Common myeloid progenitor, CD34-positive (primary cell): ENCODE data around the gene CCDC152.
A peak's percentile ranks its signal among the peaks of the same experiment; 100 is the strongest.

Experiments
- CTCF ChIA-PET: fragments of 350-600 bp; sonication (Branson Sonifier 250); formaldehyde crosslinking; loops from one replicate; lab custom pipeline; 2021; ENCODE audit warnings: antibody characterized with exemption; lab: Charles Lee
- POLR2A ChIA-PET: fragments of 350-600 bp; sonication (Branson Sonifier 250); formaldehyde crosslinking; loops from one replicate; lab custom pipeline; 2021; ENCODE audit warnings: antibody characterized with exemption; lab: Charles Lee
- DNase-seq, 3 donors: peaks; one replicate each; pipeline versions ENCODE4 v3.0.0 to v3.0.0-alpha.2; 2013
- H3K27ac ChIP-seq, 2 experiments: 1 replicate in 1 of 2; 2 replicates in 1 of 2; pipeline ENCODE4 v1.7.0; 2013; ENCODE audit warnings: inconsistent platforms in 2 of 2, low read length in 2 of 2, mild to moderate bottlenecking in 2 of 2, low read depth in 1 of 2, moderate library complexity in 1 of 2; ENCODE audit not compliant: severe bottlenecking in 2 of 2, insufficient read depth in 1 of 2, poor library complexity in 1 of 2
- H3K27me3 ChIP-seq, 5 experiments: replicated peaks in 2 of 5; 1 replicate in 3 of 5; 2 replicates in 2 of 5; pipeline versions ENCODE4 v1.6.1 to v1.7.0; 2013; ENCODE audit warnings: low read length in 4 of 5, mild to moderate bottlenecking in 2 of 5, moderate library complexity in 2 of 5, inconsistent platforms in 1 of 5; ENCODE audit not compliant: insufficient read depth in 5 of 5, control insufficient read depth in 4 of 5
- H3K36me3 ChIP-seq, 4 experiments: 1 replicate in 2 of 4; 2 replicates in 2 of 4; pipeline versions ENCODE4 v1.6.1 to v1.7.0; 2013; ENCODE audit warnings: low read length in 3 of 4, control low read depth in 1 of 4, mild to moderate bottlenecking in 1 of 4; ENCODE audit not compliant: control insufficient read depth in 4 of 4, insufficient read depth in 4 of 4
- H3K4me1 ChIP-seq, 4 experiments: 1 replicate in 3 of 4; 2 replicates in 1 of 4; pipeline versions ENCODE4 v1.6.1 to v1.7.1; 2013; ENCODE audit warnings: low read length in 3 of 4, mild to moderate bottlenecking in 3 of 4, control low read depth in 1 of 4, inconsistent platforms in 1 of 4, moderate library complexity in 1 of 4; ENCODE audit not compliant: control insufficient read depth in 4 of 4, insufficient read depth in 4 of 4; ENCODE audit errors: control extremely low read depth in 1 of 4
- H3K4me3 ChIP-seq, 7 experiments: 1 replicate in 4 of 7; 2 replicates in 3 of 7; pipeline versions ENCODE4 v1.5.1 to v1.7.0; 2013; ENCODE audit warnings: mild to moderate bottlenecking in 7 of 7, low read length in 6 of 7, moderate library complexity in 6 of 7, inconsistent platforms in 2 of 7, low read depth in 2 of 7, control low read depth in 1 of 7; ENCODE audit not compliant: insufficient read depth in 4 of 7, control insufficient read depth in 1 of 7; ENCODE audit errors: extremely low read depth in 1 of 7
- H3K9me3 ChIP-seq, 5 experiments: 1 replicate in 4 of 5; 2 replicates in 1 of 5; pipeline versions ENCODE4 v1.6.1 to v1.7.1; 2013; ENCODE audit warnings: low read length in 4 of 5, mild to moderate bottlenecking in 2 of 5, inconsistent platforms in 1 of 5, low read depth in 1 of 5, moderate library complexity in 1 of 5; ENCODE audit not compliant: control insufficient read depth in 4 of 5, insufficient read depth in 2 of 5; ENCODE audit errors: control extremely low read depth in 1 of 5
- WGBS: methylation state at CpG from one replicate; pipeline ENCODE4 v1.1.5; 2013; ENCODE audit not compliant: insufficient coverage; 5-methylcytosine and 5-hydroxymethylcytosine counted together

Gene CCDC152

GRCh38 chr5:42804717-42805339, 48.2 kb downstream of the CCDC152 start:
- ChIA-PET POLR2A (no interaction called here), CTCF (interaction anchor here (1.7 kb wide), 1 partner anchor 14 kb away, joined by 5 read pairs; no protein-coding TSS in a partner anchor)
- peaks cover 0 to 36% (median 6%) of the 10 kb centered on the region in 4 experiments for H3K36me3 ChIP-seq
- H3K27me3 ChIP-seq, result no peaks in the 10 kb centered on the region
- no peak overlapping the region for H3K27ac ChIP-seq
- WGBS, result no CpG with 5 or more reads among the region's 4 CpGs
- H3K4me3 ChIP-seq, result no peak overlapping the region
- H3K4me1 ChIP-seq, result peaks cover 0 to 9% (median 2%) of the 10 kb centered on the region in 4 experiments
- DNase-seq, result no peak
- no peaks in the 10 kb centered on the region for H3K9me3 ChIP-seq

DNA sequence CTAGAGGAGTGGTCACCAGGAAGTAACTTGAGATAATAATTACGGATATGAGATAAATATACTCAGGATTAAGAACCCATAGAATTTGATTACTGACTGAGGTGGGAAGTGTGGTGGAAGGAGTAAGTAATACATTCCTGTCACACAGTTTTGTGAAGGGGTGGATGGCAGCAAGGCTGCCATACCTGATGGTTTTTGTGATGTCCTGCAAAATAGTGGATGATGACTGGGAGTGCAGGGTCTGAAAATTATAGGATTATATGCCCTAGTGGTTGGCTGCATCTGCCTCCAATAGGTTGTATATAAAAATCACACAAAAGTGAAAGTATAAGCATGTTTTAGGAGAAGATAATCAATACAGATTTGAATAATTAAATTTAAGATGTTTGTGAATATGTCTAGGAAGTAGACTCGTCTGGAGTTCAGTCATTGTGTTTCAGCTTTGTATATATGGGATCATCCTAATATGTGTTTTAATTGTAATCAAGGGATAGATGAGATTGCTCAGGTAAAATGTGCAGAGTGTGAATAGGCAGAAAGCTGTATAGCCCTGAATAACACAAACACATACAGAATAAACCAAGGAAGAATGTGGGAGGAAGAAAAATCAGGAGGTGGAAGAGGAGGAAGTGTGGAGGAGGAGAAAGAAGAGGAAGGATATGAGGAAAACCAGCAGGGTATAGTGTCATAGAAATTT, 49.5 kb downstream of the CCDC152 start:
- CTCF ChIA-PET, result no interaction called here
- no peaks in the 10 kb centered on the region for H3K27me3 ChIP-seq
- H3K36me3 ChIP-seq, result peaks cover 0 to 29% (median 6%) of the 10 kb centered on the region in 4 experiments
- no peak for DNase-seq
- 67% methylated on average over 1 of the region's 2 CpGs for WGBS
- H3K4me3 ChIP-seq, result no peak overlapping the region
- peaks cover 0 to 16% (median 5%) of the 10 kb centered on the region in 4 experiments for H3K4me1 ChIP-seq
- no peaks in the 10 kb centered on the region for H3K9me3 ChIP-seq
- POLR2A ChIA-PET, result no interaction called here
- no peak overlapping the region for H3K27ac ChIP-seq

GRCh38 chr5:42806701-42807262, 50.2 kb downstream of the CCDC152 start:
- no peak overlapping the region for H3K4me3 ChIP-seq
- H3K36me3 ChIP-seq, result peaks cover 0 to 25% (median 6%) of the 10 kb centered on the region in 4 experiments
- no CpG with 5 or more reads among the region's 3 CpGs for WGBS
- DNase-seq, result no peak
- peaks cover 0 to 20% (median 6%) of the 10 kb centered on the region in 4 experiments for H3K4me1 ChIP-seq
- CTCF ChIA-PET, result no interaction called here
- no peaks in the 10 kb centered on the region for H3K27me3 ChIP-seq
- POLR2A ChIA-PET, result no interaction called here
- no peaks in the 10 kb centered on the region for H3K9me3 ChIP-seq
- H3K27ac ChIP-seq, result no peak overlapping the region

- 67% methylated on average over 1 of the region's 2 CpGs for WGBS
- POLR2A ChIA-PET, result no interaction called here
- no peak for DNase-seq
These were observed 51.3 kb downstream of the CCDC152 start for GRCh38 chr5:42807722-42808447.

GRCh38 chr5:42808888-42809611, 52.4 kb downstream of the CCDC152 start:
- Histone ChIP-seq H3K27ac (no peak overlapping the region), H3K9me3 (no peaks in the 10 kb centered on the region), H3K27me3 (no peaks in the 10 kb centered on the region), H3K36me3 (peaks cover 0 to 18% (median 6%) of the 10 kb centered on the region in 4 experiments), H3K4me3 (no peak overlapping the region), H3K4me1 (peaks cover 0 to 30% (median 10%) of the 10 kb centered on the region in 4 experiments)
- DNase-seq, result no peak
- CTCF ChIA-PET, result interaction anchor here (1.2 to 1.8 kb wide), 3 partner anchors 8 to 81 kb away, joined by 3 to 5 read pairs (median 3); no protein-coding TSS in a partner anchor
- POLR2A ChIA-PET, result interaction anchor here (0.6 kb wide), 1 partner anchor 108 kb away, joined by 4 read pairs; no protein-coding TSS in a partner anchor
- 93% methylated on average over 3 of the region's 4 CpGs for WGBS

More at GRCh38 chr5:42807722-42808447, 51.3 kb downstream of the CCDC152 start:
- Histone ChIP-seq H3K4me3 (no peak overlapping the region), H3K27ac (no peak overlapping the region), H3K9me3 (no peaks in the 10 kb centered on the region), H3K36me3 (peaks cover 0 to 20% (median 6%) of the 10 kb centered on the region in 4 experiments), H3K4me1 (peaks cover 0 to 30% (median 10%) of the 10 kb centered on the region in 4 experiments), H3K27me3 (no peaks in the 10 kb centered on the region)
- CTCF ChIA-PET, result interaction anchor here (0.8 kb wide), 1 partner anchor 950 kb away, joined by 3 read pairs; no protein-coding TSS in a partner anchor

- peak overlapping the region in 5 of 7 experiments; percentile 20 to 82 (median 66) for H3K4me3 ChIP-seq
- ChIA-PET POLR2A (no interaction called here), CTCF (interaction anchor here (1.0 to 1.8 kb wide), 3 partner anchors 9 to 10 kb away, joined by 3 to 5 read pairs (median 4); no protein-coding TSS in a partner anchor)
These were observed 54.4 kb downstream of the CCDC152 start for GRCh38 chr5:42810834-42811590.

More at GRCh38 chr5:42810834-42811590, 54.4 kb downstream of the CCDC152 start:
- Histone ChIP-seq H3K27me3 (no peaks in the 10 kb centered on the region), H3K4me1 (peaks cover 0 to 30% (median 10%) of the 10 kb centered on the region in 4 experiments), H3K27ac (peak overlapping the region; percentile 77 to 80), H3K9me3 (no peaks in the 10 kb centered on the region), H3K36me3 (peaks cover 0 to 7% (median 2%) of the 10 kb centered on the region in 4 experiments)
- 50% methylated on average over 1 of the region's 3 CpGs for WGBS
- DNase-seq, result peak in 2 of 3 donors; percentile 11 to 14
